HG03432 (cell line): ENCODE measurements around the gene EIF2B2.

ENCODE experiments used
- ATAC-seq: cut with Tn5 transposase; IDR thresholded peaks from one replicate; pipeline ENCODE4 v1.9.1; 2021; ENCODE audit warnings: mild to moderate bottlenecking, moderate library complexity; ENCODE audit not compliant: unreplicated experiment

EIF2B2 gene

GRCh38 chr14:74973905-74974363, 28.8 kb upstream of the EIF2B2 start:
- no peak for ATAC-seq

- ATAC-seq: no peak
Measured at GRCh38 chr14:74974364-74975058, 28.2 kb upstream of the EIF2B2 start.

- no peak for ATAC-seq
Measured at GRCh38 chr14:74975059-74975810, 27.5 kb upstream of the EIF2B2 start.

- no peak for ATAC-seq
Measured at GRCh38 chr14:74976264-74977113, 26.2 kb upstream of the EIF2B2 start.

GRCh38 chr14:74977164-74977900, 25.4 kb upstream of the EIF2B2 start:
- no peak for ATAC-seq

- ATAC-seq: no peak
Measured at GRCh38 chr14:74977901-74978385, 24.8 kb upstream of the EIF2B2 start.

GRCh38 chr14:74978416-74978947, 24.2 kb upstream of the EIF2B2 start:
- no peak for ATAC-seq

- ATAC-seq: no peak
Measured at GRCh38 chr14:74979029-74979428, 23.7 kb upstream of the EIF2B2 start.

GRCh38 chr14:74979442-74980397, 23.0 kb upstream of the EIF2B2 start:
- no peak for ATAC-seq

GRCh38 chr14:74980398-74980730, 22.4 kb upstream of the EIF2B2 start:
- ATAC-seq: no peak

GRCh38 chr14:74980731-74981461, 21.8 kb upstream of the EIF2B2 start:
- ATAC-seq: no peak

- no peak for ATAC-seq
Measured at GRCh38 chr14:74981462-74981782, 21.3 kb upstream of the EIF2B2 start.

- no peak for ATAC-seq
Measured at GRCh38 chr14:74981833-74982232, 20.9 kb upstream of the EIF2B2 start.

- ATAC-seq: no peak
Measured at GRCh38 chr14:74982661-74983060, 20.1 kb upstream of the EIF2B2 start.

GRCh38 chr14:74983343-74983742, 19.4 kb upstream of the EIF2B2 start:
- ATAC-seq: no peak

- no peak for ATAC-seq
Measured at GRCh38 chr14:74984236-74985027, 18.3 kb upstream of the EIF2B2 start.

GRCh38 chr14:74985028-74985310, 17.8 kb upstream of the EIF2B2 start:
- ATAC-seq: no peak

- ATAC-seq: no peak
Measured at GRCh38 chr14:74985806-74986205, 16.9 kb upstream of the EIF2B2 start.
